Naive B cell (primary cell): ENCODE data around the gene STK38L. TPM values are rescaled to one million over a fixed set of nuclear protein-coding genes. Genes with fewer than 3 reads are reported as not detected.
A peak's percentile ranks its signal among the peaks of the same experiment; 100 is the strongest.

Source experiments
- ATAC-seq, 2 donors: fragments of 150-1000 bp; cut with Tn5 transposase; 2 replicates each; pipeline ENCODE4 v1.10.0; 2021; ENCODE audit warnings: low read depth in 2 of 2, mild to moderate bottlenecking in 2 of 2, moderate library complexity in 2 of 2
- DNase-seq: peaks from one replicate; pipeline ENCODE4 v3.0.0; 2022
- H3K27ac Mint-ChIP-seq, 6 donors: one replicate each; pipeline ENCODE4 v1.8.0; 2020 to 2022; ENCODE audit warnings: mild to moderate bottlenecking in 6 of 6, mixed read lengths in 6 of 6, moderate library complexity in 5 of 6, inconsistent platforms in 2 of 6
- H3K27me3 Mint-ChIP-seq, 3 donors: one replicate each; pipeline ENCODE4 v1.8.0; 2021 to 2022; ENCODE audit warnings: mixed read lengths in 3 of 3, mild to moderate bottlenecking in 1 of 3
- H3K36me3 Mint-ChIP-seq, 2 donors: one replicate each; pipeline ENCODE4 v1.8.0; 2020 to 2022; ENCODE audit warnings: mixed read lengths in 2 of 2, inconsistent platforms in 1 of 2, mild to moderate bottlenecking in 1 of 2
- H3K4me1 Mint-ChIP-seq, 3 donors: one replicate each; pipeline ENCODE4 v1.8.0; 2020 to 2022; ENCODE audit warnings: mixed read lengths in 3 of 3, inconsistent platforms in 1 of 3, mild to moderate bottlenecking in 1 of 3, moderate library complexity in 1 of 3
- H3K4me3 Mint-ChIP-seq, 8 donors: one replicate each; pipeline ENCODE4 v1.8.0; 2020 to 2022; ENCODE audit warnings: mild to moderate bottlenecking in 8 of 8, mixed read lengths in 8 of 8, moderate library complexity in 8 of 8, inconsistent platforms in 2 of 8
- H3K9me3 Mint-ChIP-seq, 7 donors: one replicate each; pipeline ENCODE4 v1.8.0; 2020 to 2022; ENCODE audit warnings: mixed read lengths in 7 of 7, mild to moderate bottlenecking in 5 of 7, inconsistent platforms in 2 of 7, moderate library complexity in 1 of 7
- polyA plus RNA-seq, 6 donors: library from polyadenylated mRNA; unstranded; fragments of 300-500 nt; fragmentation: Illumina TruSeq; gene quantifications; one replicate each; pipeline ENCODE4 v1.2.3, GENCODE V29; 2021; ENCODE audit warnings: low read depth in 6 of 6

STK38L gene
- polyA plus RNA-seq, 6 donors from 2014 or later = 5.0 to 10.4 (median 8.2) TPM

GRCh38 chr12:27271206-27271605, 27.1 kb downstream of the STK38L start:
- Mint-ChIP-seq H3K36me3 (peaks cover 0 to 19% of the 10 kb centered on the region in 2 donors), H3K4me1 (peaks cover 4 to 14% (median 6%) of the 10 kb centered on the region in 3 donors), H3K9me3 (peaks cover 0 to 12% (median 5%) of the 10 kb centered on the region in 7 donors), H3K27me3 (no peaks in the 10 kb centered on the region), H3K4me3 (no peak overlapping the region), H3K27ac (no peak overlapping the region)
- DNase-seq (no peak), ATAC-seq (no peak)

- Mint-ChIP-seq H3K27ac (no peak overlapping the region), H3K4me1 (peaks cover 8 to 14% (median 12%) of the 10 kb centered on the region in 3 donors), H3K27me3 (no peaks in the 10 kb centered on the region), H3K36me3 (peaks cover 0 to 13% of the 10 kb centered on the region in 2 donors), H3K9me3 (peaks cover 0 to 7% (median 5%) of the 10 kb centered on the region in 7 donors), H3K4me3 (no peak overlapping the region)
- DNase-seq (no peak), ATAC-seq (no peak)
These were observed 28.4 kb downstream of the STK38L start for GRCh38 chr12:27272373-27273028.

GRCh38 chr12:27273114-27273513, 29.0 kb downstream of the STK38L start:
- Mint-ChIP-seq H3K9me3 (peaks cover 0 to 3% (median 0%) of the 10 kb centered on the region in 7 donors), H3K27me3 (no peaks in the 10 kb centered on the region), H3K4me3 (no peak overlapping the region), H3K27ac (peak overlapping the region in 1 of 6 donors; percentile 88), H3K4me1 (peaks cover 8 to 19% (median 8%) of the 10 kb centered on the region in 3 donors), H3K36me3 (peaks cover 0 to 7% of the 10 kb centered on the region in 2 donors)
- no peak for DNase-seq
- ATAC-seq = no peak

DNA sequence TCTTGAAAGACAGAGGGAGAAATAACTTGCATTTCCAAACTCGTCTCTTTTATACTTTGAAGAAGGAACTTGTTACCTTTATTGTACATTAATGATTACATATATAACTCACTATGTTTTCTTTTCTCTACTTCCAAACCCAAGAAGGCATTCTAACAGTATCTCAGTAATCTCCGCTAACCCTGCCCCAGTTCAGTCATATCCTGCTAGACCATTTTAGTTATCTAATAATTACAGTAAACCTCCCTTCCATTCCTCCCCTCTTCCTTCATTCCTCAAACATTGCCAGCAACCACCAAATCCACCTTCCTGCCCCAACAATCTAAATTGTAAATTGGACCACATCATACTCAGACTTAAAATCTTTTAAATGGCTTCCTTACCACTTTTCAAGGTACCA, 30.6 kb downstream of the STK38L start:
- H3K9me3 Mint-ChIP-seq = no peaks in the 10 kb centered on the region
- no peak for DNase-seq
- H3K36me3 Mint-ChIP-seq = peaks cover 0 to 6% of the 10 kb centered on the region in 2 donors
- ATAC-seq = no peak
- no peaks in the 10 kb centered on the region for H3K27me3 Mint-ChIP-seq
- peaks cover 8 to 23% (median 8%) of the 10 kb centered on the region in 3 donors for H3K4me1 Mint-ChIP-seq
- peak overlapping the region in 1 of 6 donors; percentile 0 for H3K27ac Mint-ChIP-seq
- H3K4me3 Mint-ChIP-seq = no peak overlapping the region

- Mint-ChIP-seq H3K36me3 (peaks cover 0 to 6% of the 10 kb centered on the region in 2 donors), H3K27me3 (no peaks in the 10 kb centered on the region), H3K9me3 (no peaks in the 10 kb centered on the region), H3K4me3 (no peak overlapping the region), H3K4me1 (peaks cover 8 to 23% (median 8%) of the 10 kb centered on the region in 3 donors), H3K27ac (peak overlapping the region in 1 of 6 donors; percentile 7)
- ATAC-seq (no peak), DNase-seq (no peak)
These were observed 32.2 kb downstream of the STK38L start for GRCh38 chr12:27276275-27276674.

GRCh38 chr12:27277846-27278260, 33.8 kb downstream of the STK38L start:
- Mint-ChIP-seq H3K36me3 (peaks cover 0 to 6% of the 10 kb centered on the region in 2 donors), H3K27me3 (no peaks in the 10 kb centered on the region), H3K4me1 (peaks cover 8 to 14% (median 8%) of the 10 kb centered on the region in 3 donors), H3K4me3 (no peak overlapping the region), H3K9me3 (no peaks in the 10 kb centered on the region), H3K27ac (no peak overlapping the region)
- peak; percentile 21 to 42 for ATAC-seq
- no peak for DNase-seq

DNA sequence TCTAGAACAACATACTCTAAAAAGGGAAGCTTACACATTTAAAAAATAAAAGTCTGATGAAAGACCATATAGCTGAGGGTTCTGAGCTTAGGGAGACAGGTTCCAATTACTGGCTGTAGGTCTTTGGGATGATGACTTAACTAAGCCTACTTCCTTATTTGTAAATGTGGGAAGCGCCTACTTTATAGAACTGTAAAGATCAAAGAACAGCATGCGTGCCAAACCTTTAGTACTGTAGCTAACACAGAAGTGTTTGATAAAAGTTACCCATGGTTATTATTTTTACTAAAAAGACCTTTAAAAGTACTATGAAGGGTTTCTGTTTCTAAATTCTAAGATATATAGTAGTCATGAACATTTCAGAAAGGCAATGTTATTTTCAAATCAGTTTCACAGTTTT, 35.7 kb downstream of the STK38L start:
- Mint-ChIP-seq H3K4me3 (no peak overlapping the region), H3K9me3 (no peaks in the 10 kb centered on the region), H3K27ac (no peak overlapping the region), H3K36me3 (no peaks in the 10 kb centered on the region), H3K4me1 (peaks cover 6 to 13% (median 8%) of the 10 kb centered on the region in 3 donors), H3K27me3 (no peaks in the 10 kb centered on the region)
- no peak for DNase-seq
- ATAC-seq = no peak

GRCh38 chr12:27280412-27280811, 36.3 kb downstream of the STK38L start:
- H3K9me3 Mint-ChIP-seq = no peaks in the 10 kb centered on the region
- DNase-seq (no peak), ATAC-seq (no peak)
- no peaks in the 10 kb centered on the region for H3K36me3 Mint-ChIP-seq
- no peak overlapping the region for H3K4me3 Mint-ChIP-seq
- H3K27me3 Mint-ChIP-seq = no peaks in the 10 kb centered on the region
- H3K27ac Mint-ChIP-seq = no peak overlapping the region
- H3K4me1 Mint-ChIP-seq = peaks cover 4 to 14% (median 6%) of the 10 kb centered on the region in 3 donors

DNA sequence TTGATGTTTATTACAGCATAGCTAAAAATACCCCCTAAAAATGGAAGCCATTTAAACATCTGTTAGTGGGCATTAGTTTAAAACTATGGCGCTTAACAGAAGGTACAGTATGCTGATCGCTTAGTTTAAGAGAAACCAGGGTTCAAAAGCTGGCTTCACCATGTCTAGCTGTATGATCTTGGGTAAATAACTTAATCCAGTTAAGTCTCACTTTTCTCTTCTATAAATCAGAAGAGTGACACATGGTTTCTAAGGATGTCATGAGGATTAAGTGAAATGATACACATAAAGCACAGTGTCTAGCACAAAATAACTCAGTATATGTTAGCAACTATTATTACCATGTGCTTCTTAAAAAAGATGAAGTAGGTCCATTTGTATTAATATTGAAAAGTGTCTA, 38.7 kb downstream of the STK38L start:
- no peak overlapping the region for H3K27ac Mint-ChIP-seq

DNA sequence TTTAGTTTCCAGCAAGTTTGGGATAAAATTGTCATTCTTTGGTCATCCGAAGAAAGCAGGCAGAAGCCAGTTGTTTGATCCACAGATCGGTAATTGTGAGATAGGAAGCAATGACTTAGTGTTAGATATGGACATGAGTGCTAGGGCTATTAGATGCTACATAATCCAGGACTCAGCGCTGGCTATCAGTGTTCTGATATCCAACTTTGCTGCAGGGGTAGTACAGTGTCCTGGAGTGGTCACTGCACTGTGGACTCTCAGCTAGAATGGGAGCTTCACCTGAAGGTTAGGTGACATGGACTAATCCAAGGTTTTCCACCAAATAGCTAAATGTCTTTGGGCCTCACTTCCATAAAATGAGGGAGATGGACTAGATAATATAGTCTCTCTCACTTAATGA, 39.9 kb downstream of the STK38L start:
- H3K9me3 Mint-ChIP-seq = no peaks in the 10 kb centered on the region
- no peak for DNase-seq
- peak overlapping the region in 1 of 6 donors; percentile 36 for H3K27ac Mint-ChIP-seq
- ATAC-seq = no peak
- H3K27me3 Mint-ChIP-seq = no peaks in the 10 kb centered on the region
- no peak overlapping the region for H3K4me3 Mint-ChIP-seq
- H3K36me3 Mint-ChIP-seq = no peaks in the 10 kb centered on the region
- peaks cover 0 to 6% (median 4%) of the 10 kb centered on the region in 3 donors for H3K4me1 Mint-ChIP-seq

More for the DNA sequence above, 38.7 kb downstream of the STK38L start:
- no peaks in the 10 kb centered on the region for H3K27me3 Mint-ChIP-seq
- DNase-seq (no peak), ATAC-seq (no peak)
- H3K4me1 Mint-ChIP-seq = peaks cover 0 to 13% (median 4%) of the 10 kb centered on the region in 3 donors
- no peaks in the 10 kb centered on the region for H3K36me3 Mint-ChIP-seq
- H3K4me3 Mint-ChIP-seq = no peak overlapping the region
- H3K9me3 Mint-ChIP-seq = no peaks in the 10 kb centered on the region

- no peak for DNase-seq
- Mint-ChIP-seq H3K9me3 (no peaks in the 10 kb centered on the region), H3K27ac (no peak overlapping the region), H3K4me3 (no peak overlapping the region), H3K4me1 (peaks cover 2 to 9% (median 4%) of the 10 kb centered on the region in 3 donors), H3K36me3 (no peaks in the 10 kb centered on the region), H3K27me3 (no peaks in the 10 kb centered on the region)
- no peak for ATAC-seq
These were observed 40.7 kb downstream of the STK38L start for GRCh38 chr12:27284751-27285150.

- no peaks in the 10 kb centered on the region for H3K36me3 Mint-ChIP-seq
- no peaks in the 10 kb centered on the region for H3K9me3 Mint-ChIP-seq
- H3K4me1 Mint-ChIP-seq = peaks cover 3 to 13% (median 5%) of the 10 kb centered on the region in 3 donors
- H3K27ac Mint-ChIP-seq = peak overlapping the region in 1 of 6 donors; percentile 33
- H3K27me3 Mint-ChIP-seq = no peaks in the 10 kb centered on the region
- DNase-seq (no peak), ATAC-seq (no peak)
- H3K4me3 Mint-ChIP-seq = no peak overlapping the region
These were observed 41.3 kb downstream of the STK38L start for GRCh38 chr12:27285403-27285802.

DNA sequence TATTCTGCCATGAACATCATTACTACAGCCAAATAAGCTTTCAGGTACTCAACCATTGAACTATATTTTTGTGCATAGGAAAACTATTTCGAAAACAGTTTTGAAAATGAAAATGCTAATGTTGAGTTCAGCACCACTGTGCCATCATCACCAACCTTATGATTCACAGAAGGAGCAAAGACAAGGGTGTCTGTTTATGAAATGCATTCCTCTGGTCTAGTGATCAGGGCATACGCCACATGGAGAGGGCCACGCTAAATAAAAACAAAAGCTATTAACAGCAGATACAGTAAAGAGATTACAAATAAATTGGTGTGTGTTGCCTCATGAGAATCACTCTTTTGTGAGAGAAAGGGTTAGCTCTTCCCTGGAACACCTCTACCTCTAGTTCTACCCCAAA, 45.3 kb downstream of the STK38L start:
- H3K27me3 Mint-ChIP-seq = no peaks in the 10 kb centered on the region
- H3K27ac Mint-ChIP-seq = no peak overlapping the region
- DNase-seq (no peak), ATAC-seq (no peak)
- no peaks in the 10 kb centered on the region for H3K36me3 Mint-ChIP-seq
- no peaks in the 10 kb centered on the region for H3K9me3 Mint-ChIP-seq
- no peak overlapping the region for H3K4me3 Mint-ChIP-seq
- H3K4me1 Mint-ChIP-seq = peaks cover 6 to 16% (median 12%) of the 10 kb centered on the region in 3 donors

DNA sequence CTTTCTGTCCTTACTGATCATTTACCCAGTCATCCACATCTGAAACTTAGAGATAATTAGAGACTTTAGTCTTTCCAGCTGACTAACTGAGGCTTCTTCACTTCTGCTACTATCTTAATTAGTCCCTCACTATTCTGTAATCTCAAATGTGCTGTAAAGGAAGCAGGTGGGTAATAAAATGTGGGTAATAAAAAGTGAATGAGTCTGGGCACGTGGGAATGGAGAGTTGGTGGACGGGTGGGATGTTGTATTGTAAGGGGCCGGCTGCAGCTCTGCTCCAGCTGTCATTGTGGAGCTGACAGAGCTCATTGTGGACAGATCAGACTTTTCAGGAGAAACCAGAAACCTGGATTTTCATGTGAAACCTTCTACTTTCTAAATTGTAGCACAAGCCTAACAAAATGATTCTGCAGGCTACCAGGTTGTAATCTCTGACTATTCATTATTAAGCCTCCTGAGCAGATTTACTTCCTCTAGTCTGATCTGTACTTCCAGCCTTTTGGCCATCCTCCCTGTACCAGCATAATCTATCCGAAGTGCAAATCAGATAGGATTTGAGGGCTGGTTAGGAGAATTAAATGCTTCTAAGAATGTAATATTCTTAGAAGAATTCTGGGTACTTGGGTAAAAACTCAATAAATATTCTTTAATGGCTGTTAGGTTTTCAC, 46.5 kb downstream of the STK38L start:
- ATAC-seq = no peak
- DNase-seq = no peak
- no peak overlapping the region for H3K4me3 Mint-ChIP-seq
- no peaks in the 10 kb centered on the region for H3K36me3 Mint-ChIP-seq
- H3K9me3 Mint-ChIP-seq = no peaks in the 10 kb centered on the region
- H3K27ac Mint-ChIP-seq = peak overlapping the region in 1 of 6 donors; percentile 5
- H3K4me1 Mint-ChIP-seq = peaks cover 6 to 13% (median 11%) of the 10 kb centered on the region in 3 donors
- H3K27me3 Mint-ChIP-seq = no peaks in the 10 kb centered on the region
